Stimulated activated CD8-positive, alpha-beta memory T cell treated with anti-CD3 and anti-CD28 coated beads, Interleukin-15, amount 100 ng/mL, for 24 hours (primary cell): ENCODE results near the gene CROCC.
"Not testable (repeated sequence)": the region's sequence is repeated elsewhere in the genome, so short reads cannot be mapped to it uniquely, and the experiment has no call there.

Experiments
- DNase-seq: peaks from one replicate; pipeline ENCODE4 v3.0.0-alpha.2; 2020; ENCODE audit warnings: low read depth

CROCC gene

DNA sequence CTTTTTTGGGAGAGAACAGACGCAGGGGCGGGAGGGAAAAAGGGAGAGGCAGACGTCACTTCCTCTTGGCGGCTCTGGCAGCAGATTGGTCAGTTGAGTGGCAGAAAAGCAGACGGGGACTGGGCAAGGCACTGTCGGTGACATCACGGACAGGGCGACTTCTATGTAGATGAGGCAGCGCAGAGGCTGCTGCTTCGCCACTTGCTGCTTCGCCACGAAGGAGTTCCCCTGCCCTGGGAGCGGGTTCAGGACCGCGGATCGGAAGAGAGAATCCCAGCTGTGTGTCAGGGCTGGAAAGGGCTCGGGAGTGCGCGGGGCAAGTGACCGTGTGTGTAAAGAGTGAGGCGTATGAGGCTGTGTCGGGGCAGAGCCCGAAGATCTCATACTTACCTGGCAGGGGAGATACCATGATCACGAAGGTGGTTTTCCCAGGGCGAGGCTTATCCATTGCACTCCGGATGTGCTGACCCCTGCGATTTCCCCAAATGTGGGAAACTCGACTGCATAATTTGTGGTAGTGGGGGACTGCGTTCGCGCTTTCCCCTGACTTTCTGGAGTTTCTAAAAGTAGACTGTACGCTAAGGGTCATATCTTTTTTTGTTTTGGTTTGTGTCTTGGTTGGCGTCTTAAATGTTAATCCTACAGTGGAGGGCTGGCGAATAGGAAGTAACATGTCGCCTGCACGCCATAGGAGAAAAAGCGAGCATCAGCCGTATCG, 26.0 kb upstream of the CROCC start, which contains the start of gene RNU1-2:
Gene RNU1-2, plus strand, starts transcription at position 383 of the 718 bp plus-strand sequence.
- peak; percentile 84 for DNase-seq

DNA sequence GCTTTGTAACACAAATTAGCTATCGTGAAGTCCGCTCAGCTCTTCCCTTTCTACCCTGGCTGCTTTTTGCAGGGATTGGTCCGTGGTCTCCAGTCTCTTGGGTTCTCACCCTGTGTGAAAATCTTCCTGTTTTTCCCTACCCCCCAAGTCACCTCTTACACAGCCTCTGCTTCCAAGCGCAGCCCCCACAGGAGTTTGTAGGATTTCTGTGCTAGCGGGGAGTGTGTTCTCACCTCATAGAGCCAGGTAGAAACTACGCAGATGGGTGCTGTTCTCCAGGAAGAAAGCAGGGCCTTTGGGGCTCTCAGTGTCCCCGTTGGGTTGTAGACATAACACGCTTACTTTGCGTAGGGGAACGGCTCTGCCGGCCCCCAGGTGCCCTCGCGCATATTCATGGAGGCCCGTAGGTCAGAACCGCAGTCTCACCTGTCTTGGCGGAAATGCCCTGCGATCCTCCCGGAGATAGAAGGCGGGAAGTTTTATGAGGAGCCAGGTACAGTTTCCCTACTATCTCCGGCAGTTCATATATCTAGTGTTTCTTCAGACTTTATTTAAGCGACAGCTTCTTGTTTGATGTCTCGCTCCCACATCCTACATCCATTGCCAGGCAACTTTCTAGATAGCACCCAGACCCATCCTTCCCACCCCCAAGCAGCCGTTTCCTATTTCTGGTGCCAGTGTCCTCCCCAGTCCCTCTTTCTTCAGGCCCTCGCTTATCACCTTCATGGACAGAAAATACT, 25.2 kb upstream of the CROCC start:
- DNase-seq = not testable (repeated sequence)

DNA sequence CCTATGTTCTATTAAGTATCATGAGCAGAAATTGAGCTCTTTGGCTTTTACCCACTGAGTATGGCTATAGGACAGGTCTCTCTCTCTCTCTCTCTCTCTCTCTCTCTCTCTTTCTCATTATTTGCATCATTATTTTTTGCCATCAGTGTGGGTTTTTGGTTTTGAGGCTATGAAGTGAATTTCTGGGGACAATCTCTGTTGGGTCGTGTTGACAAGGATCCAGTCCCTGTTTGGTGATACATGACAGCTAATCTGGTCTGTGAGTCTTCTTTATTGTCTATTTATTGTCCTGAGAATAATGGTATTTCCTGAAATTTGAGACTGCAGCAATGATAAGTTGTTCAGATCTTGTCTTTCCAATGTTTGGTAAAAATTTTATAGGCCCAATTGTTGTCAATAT, 24.1 kb upstream of the CROCC start:
- not testable (repeated sequence) for DNase-seq

DNA sequence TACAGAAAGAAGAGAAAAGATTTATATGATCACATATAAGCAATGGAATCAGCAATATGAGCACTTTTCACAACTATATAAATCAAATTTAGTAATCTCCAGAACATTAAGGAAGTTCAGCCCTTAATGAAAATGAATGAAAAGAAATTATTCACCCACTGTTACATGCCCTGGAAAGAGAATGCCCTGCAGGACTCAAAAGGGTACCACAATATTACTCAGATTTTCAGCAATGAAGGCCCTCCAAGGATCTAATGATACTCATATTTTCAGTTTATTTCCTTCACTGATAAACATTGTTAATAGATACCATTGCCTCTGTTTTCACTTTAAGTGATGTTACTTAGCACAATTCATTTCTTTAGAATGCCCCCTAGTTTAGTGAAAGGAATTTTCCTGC, 23.4 kb upstream of the CROCC start:
- DNase-seq = not testable (repeated sequence)

DNA sequence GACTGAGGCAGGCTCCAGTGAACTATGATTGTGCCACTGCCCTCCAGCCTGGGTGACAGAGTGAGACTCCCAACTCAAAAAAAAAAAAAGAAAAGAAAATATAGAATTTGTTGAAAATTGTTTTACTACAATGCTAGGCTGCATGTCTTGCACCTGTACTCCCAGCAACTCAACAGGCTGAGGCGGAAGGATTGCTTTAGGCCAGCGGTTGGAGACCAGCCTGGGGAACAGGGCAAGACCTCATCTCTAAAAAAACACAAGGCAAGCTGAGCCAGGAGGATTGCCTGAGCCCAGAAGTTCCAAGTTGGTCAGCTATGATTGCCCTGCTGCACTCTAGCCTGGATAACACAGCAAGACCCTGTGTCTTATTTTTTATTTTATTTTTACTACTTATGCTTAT, 22.7 kb upstream of the CROCC start:
- not testable (repeated sequence) for DNase-seq

DNA sequence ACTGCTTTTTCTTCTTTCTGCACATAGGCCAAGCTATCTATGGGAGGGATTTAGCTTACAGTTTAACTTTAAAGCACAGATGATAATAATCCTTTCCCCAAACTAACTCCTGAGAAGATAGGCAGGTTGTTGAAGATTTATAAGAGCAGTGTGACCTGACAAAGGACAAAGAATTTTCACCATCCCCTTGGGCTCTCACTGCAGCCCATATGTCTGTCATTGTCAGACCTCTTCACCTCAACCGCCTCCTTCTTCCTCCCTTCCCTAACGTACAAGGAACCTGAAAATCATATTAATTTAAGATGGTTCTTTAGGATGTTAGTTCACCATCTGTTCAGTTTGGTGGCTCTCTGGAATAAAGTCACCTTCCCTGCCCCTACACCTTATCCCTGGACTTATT, 21.0 kb upstream of the CROCC start:
- no peak for DNase-seq

DNA sequence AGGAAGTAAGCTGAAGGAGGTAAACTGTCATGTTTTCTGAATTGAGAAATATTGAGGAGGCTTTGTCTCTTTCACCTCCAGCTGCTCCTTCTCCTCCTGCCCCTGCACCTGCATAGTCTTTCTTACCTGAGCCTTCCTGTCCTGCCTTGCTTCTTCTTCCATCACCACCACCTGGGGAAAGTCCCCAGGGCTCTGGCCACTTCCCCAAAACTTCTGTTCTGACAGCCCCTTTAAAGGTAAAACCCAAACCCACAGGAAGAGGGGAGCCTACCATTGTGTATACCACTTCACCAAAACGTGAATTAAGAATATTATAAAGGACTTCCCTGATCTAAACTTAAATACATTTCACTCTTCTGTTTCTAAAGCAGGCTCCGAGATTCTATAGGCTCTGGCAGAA, 20.4 kb upstream of the CROCC start:
- DNase-seq = not testable (repeated sequence)

DNA sequence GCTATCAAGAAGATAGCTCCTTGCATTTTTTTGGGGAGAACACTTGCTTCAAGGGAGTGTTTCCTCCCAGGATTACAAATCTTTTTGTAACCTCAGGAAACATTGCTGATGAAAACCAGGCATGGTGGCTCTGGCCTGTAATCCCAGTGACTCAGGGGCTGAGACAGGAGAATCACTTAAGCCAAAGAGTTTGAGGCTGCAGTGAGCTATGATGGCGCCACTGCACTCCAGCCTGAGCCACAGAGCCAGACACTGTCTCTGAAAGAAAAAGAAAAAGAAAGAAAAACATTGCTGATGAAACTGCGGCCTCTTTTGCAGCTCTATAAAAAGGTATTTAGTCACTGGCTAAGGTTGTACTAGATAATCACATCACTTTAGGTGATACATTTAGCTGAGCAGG, 18.7 kb upstream of the CROCC start:
- DNase-seq = no peak

DNA sequence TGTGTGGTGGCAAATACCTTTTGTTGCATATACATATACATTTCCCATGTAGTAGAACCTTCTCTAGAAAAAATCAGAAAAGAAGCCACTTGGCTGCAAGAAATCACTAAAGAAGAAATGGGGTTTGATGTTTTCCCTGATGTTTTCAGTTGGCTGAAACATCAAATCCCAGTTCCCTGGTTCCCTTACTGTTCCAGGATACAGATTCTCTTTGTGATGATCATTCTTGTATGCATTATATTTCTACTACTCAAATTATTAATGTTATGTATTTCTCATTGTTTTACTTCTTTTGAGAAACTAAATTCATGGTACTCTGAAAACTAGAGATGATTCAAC, 18.3 kb upstream of the CROCC start:
- DNase-seq = no peak

DNA sequence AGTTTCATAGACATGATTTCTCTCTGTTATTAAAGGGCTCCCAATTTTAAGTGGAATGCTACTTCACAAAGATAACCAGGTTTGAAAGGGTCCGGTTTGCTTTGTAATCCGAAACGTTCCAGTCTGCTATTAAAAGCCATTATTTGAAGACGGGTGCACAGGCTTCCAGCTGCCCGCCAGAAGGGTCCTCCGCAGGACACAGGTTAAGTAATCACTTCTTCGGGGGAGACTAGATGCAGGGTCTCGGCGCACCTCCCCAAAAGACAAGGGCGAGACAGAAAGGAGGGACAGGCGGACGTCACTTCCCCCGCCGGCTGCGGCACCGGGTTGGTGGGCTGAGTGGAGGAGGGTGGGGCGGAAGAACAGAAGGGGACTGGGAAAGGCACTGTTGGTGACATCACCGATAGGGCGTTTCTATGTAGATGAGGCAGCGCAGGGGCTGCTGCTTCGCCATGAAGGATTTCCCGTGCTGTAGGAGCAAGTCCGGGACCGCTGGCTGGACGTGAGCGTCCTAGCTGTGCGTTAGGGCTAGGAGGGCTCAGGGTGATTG, 17.1 kb upstream of the CROCC start:
- peak; percentile 91 for DNase-seq

DNA sequence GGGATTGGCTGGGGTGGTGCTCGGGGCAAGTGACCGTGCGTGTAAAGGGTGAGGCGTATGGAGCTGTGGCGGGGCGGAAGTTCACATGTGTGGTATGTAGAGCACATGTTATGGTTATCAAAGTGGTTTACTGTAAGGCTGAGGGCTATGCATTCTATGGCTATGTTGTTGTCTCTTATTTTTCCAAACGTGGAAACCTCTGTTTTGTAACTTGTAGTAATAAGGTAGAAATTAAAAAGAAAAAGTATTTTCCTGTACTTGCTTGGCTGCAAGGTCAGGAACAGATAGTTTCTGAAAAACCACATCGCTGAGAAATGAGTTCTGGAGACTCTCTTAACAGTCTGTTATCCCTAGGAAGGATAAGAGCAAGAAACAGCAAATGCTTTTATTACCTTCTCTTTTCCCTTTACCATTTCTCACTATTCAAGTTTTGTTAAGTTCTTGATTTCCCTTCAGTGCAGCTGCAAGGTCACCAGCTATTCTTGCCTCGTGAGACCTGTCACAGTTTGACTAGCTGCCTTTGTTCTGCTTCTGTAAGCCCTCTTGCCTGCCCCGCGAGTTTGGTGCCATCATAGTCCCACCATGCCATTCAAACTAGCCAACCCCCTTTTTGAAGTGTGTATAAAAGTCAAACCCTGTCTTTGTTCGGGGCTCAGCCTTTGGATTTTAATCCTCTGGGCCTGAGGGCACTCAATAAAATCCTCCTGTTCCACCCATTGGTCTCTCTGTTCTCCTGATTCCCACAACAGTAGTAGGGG, 16.4 kb upstream of the CROCC start:
- DNase-seq = no peak

DNA sequence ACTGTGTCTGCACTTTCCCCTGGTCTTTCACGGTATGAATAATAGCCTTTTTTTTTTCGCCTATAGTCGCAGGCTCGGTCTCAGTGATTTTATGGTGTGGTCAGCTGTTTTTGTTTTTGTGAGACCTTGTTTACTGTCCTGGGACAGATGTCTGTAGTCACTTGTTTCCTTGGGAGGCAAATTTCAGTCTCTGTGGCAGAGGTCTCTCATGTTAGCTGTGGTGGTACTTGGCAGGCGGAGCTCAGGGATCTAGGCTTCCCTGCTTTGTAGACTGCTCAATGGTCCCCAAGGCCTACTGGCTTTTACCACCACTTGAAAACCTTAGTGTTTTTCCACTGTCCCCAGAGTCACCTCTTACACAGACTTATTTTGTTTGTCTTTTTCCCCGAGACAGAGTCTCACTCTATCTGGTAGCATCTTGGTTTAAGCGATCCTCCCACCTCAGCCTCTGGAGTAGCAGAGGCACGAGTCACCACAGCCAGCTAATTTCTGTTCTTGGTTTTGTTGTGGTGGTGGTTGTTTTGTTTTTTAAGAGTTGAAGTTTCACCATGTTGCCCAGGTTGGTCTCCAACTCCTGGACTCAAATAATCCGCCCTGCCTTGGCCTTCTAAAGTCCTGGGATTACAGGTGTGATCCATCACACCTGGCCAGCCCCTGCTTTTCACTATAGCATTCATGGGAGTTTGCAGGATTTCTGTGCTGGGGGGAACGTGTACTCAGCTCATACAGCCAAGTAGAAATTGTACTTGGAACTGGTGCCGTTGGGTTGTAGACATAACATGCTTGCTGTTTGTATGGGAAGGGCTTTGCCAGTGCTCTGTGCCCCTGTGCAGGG, 15.6 kb upstream of the CROCC start:
- DNase-seq = no peak

DNA sequence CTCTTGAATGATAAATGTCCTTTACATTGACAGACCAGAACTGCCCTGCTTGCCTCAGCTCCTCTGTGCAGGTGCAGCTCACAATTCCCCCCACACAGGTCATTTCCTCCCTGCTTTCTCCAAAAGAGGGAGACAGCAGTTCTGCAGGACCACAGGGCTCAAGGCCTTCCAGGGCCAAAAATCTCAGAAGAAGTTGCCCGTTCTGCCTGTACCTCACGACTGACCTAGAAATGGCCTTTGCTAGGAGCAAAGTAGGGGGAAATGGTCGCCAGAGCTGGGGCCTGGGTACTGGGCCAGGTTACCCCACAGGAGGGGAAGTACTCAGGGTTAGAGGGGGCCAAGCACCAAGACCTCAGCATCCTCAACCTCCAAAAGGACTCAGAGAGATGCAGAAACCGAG, 14.9 kb upstream of the CROCC start:
- no peak for DNase-seq

DNA sequence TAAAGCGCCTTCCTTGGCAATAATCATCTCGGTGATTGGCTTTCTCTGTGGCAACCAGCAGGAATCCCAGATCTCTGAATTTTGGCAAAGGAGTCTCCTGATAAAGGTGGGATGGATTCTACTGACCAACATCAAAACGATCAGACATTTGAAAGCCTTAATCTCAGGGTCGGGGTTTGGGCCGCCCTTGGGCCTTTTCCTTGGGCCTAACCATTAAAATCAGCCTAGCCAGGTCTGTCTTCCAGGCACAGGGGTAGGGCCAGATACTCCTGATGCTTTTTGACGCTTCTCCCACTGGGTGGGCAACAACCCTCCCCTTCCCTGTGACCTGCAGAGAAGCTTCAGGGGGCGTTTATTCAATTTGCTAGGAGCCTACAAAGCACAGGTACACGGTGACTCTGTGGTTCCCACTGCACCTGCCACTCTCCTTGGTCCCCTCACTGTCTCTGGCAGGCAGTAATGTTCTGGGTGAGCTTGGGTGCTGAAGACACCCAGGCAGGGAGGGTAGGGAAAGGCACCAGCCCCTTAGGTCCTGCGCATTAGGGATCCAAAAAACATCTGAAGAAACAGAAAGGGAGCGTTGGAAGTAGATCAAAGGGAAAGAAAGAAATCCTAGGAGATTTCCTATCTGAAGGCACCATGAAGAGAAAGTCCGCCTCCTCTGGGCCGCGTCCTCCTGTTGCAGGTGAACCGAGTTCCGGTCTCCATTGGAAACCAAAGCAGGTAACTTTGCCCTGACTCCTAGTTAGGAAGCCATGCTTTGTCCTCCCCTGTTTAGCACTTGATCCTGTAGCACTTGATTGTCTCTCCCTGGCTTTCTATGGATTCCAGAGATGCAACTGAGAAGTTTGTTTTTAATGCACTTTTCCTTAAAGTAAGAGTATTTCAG, 13.6 kb upstream of the CROCC start:
- DNase-seq = no peak

DNA sequence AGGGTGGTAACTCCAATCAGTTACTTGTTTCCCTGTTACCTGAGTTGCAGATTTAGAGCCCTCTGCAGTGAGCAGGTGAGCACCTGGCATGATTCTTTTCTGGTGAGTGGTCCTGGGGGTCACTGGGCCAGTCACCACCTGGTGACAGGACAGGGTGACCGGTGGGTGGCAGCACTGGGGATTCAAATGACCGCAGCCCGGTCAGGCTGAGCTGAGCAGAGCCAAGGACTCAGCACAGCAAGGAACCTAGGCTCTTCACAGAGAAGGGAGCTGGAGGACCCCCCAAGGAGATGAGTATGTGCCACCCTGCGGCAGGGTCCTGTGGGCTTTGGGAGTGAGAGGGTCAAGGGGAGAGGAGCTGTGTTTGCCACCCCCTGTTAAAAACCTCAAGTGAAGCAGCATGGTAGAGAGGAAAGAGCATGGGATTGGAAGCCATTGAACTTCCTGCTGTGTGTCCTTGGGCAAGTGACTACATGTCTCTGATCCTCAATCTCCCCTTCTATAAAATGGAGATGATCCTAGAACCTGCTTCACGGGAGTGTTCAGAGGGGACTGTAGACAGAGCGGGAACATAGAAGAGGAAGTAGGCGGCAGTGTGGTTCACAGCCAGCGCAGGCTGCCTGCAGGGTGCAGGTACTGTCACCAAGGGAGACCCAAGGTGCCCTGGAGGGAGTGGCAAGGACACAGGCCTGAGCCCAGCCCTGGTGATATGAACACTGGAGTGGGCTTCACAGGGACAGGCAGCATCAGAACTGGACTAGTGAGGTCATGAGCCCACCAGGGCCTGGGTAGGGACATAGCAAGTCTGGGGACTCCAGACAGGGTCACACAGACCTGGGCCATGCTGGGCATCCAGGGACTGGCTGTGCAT, 9.6 kb upstream of the CROCC start:
- not testable (repeated sequence) for DNase-seq

DNA sequence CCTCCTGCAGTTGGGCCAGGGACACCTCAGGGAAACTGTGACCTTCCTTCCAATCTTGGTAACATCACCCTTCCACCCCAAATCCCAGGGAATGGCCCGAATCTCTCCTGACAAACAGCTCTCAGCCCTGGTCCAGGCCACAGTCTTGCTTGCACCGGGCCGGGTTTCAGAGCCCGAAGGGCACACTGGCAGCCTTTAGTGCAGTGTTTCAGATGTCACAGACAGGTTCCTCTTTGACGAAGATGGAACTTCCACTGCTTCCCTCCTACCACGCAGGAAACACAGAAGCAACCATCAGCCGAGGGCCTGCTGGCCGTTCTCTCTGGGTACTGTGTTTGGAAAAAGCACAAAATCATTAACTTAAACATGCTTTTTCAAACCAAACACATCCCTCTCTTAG, 9.0 kb upstream of the CROCC start:
- not testable (repeated sequence) for DNase-seq

DNA sequence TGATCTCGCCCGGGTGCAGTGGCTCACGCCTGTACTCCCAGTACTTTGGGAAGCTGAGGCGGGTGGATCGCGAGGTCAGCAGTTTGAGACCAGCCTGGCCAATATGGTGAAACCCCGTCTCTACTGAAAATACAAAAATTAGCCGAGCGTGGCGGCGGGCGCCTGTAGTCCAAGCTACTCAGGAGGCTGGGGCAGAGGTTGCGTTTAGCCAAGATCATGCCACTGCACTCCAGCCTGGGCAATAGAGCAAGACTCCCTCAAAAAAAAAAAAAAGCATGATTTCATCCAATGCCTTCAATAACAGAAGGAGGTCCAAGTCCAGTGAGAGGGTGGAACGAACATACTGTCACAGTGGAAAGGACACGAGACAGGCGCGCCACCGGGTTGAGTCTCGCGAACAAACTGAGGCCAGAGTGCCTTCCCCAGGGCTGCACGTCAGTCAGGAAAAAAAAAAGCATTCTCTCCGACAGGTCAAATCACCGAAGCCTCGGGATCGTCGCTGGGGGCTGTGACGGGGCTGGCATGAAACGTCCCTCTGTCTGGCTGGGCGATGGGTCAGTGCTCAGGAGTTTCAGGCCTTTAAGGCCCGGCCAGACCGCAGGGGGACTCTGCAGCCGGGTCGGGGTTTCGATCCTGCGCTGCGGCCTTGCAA, 8.4 kb upstream of the CROCC start:
- no peak for DNase-seq

DNA sequence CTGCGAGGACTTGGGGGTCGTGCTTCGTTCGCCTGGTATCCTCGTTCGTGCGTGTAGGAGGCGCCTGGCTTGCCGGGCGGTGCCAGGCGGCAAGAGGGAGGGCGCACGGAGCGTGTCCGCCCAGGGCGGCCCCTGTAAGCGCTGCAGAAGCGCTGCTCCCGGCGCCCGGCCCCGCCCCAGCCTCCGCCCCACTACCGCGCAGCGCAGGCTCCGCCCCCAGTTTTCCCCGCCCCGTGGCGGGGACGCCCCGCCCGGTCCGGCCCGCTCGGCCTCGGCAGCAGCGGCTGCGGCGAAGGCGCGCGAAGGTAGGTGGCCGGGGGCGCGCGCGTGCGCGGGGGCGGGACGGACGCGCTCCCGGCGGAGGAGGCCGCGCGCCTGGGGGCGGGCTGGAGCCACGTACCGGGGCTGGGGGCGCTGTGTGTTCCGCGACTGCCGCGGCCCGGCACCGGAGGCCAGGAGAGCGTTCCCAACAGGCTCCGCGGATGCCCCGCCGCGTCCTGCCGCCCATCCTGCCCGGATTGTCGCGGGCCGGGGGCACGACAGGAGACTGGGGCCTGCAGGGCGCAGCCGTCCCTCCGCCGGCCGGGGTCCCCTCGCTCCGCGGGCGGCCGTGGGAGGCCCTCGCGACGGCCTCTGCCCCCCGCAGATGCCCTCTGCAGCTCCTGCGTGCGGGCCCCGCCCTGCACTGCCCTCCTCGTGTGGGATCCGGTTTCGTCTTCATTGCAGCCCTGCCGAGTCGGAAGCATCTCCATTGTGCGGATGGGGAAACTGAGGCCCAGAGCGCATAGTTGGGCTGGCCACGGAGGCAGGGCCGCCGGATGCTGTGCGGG, 7.7 kb upstream of the CROCC start:
- DNase-seq = peak; percentile 97
